MM.1S (cell line): ENCODE measurements around the gene ZNF320.

Experiments used
- CTCF ChIP-seq: fragments of 300-600 bp; sonication (generic); IDR thresholded peaks from 2 replicates; pipeline ENCODE4 v1.5.1; 2016; ENCODE audit warnings: antibody characterized with exemption, low read length, mixed read lengths
- EZH2 ChIP-seq: fragments of 300-600 bp; sonication (generic); optimal IDR thresholded peaks from 2 replicates; pipeline ENCODE3; 2017; ENCODE audit warnings: low read depth, mild to moderate bottlenecking, antibody characterized with exemption, low read length, mixed read lengths

DNA sequence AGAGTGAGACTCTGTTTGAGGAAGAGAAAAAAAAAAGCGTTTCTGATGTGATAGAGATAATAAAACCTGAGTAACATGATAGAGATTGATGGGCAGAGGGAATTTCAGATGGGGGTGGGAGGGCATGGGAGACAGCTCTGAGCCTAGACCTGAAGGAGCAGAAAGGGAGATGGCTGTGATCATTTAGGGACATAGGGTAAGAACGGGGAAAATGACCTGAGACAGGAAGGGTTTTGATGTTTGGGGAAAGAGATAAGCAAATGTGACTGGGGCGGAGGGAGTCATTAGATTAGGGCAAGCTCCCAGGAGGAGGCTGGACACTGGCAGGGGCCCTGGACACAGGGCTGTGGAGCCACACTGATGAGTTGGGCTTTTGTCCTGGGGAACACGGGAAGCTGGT lies 6.1 kb downstream of the ZNF320 start:
- TF ChIP-seq CTCF, result no peak
- TF ChIP-seq EZH2, result no peak
